MV-4-11 (cell line): ENCODE results near the gene TTC3.
"Not testable (repeated sequence)": the region's sequence is repeated elsewhere in the genome, so short reads cannot be mapped to it uniquely, and the experiment has no call there.

ENCODE experiments used
- DNase-seq: peaks from one replicate; lab custom pipeline; 2025; lab: John Stamatoyannopoulos, UW

The TTC3 gene

GRCh38 chr21:37072988-37073416, at the start of gene TTC3, which contains the start of gene PIGP:
TTC3 (plus strand) TSS chr21:37073254; CDS start chr21:37087258, 14,004 bp downstream.
PIGP (minus strand) TSS chr21:37073071; CDS start chr21:37072515, 556 bp downstream.
- DNase-seq: peak; percentile 87

GRCh38 chr21:37026499-37026898, 46.6 kb upstream of the TTC3 start:
- no peak for DNase-seq

GRCh38 chr21:37028570-37028969, 44.5 kb upstream of the TTC3 start:
- no peak for DNase-seq

GRCh38 chr21:37030864-37031263, 42.2 kb upstream of the TTC3 start:
- DNase-seq: no peak

GRCh38 chr21:37032293-37032692, 40.8 kb upstream of the TTC3 start:
- DNase-seq: no peak

- DNase-seq: peak; percentile 18
These were observed 40.1 kb upstream of the TTC3 start for GRCh38 chr21:37032877-37033471.

- DNase-seq: not testable (repeated sequence)
These were observed 38.7 kb upstream of the TTC3 start for GRCh38 chr21:37034394-37034793.

- no peak for DNase-seq
These were observed 36.9 kb upstream of the TTC3 start for GRCh38 chr21:37036177-37036576.

- no peak for DNase-seq
These were observed 33.5 kb upstream of the TTC3 start for GRCh38 chr21:37039411-37040075.

- DNase-seq: no peak
These were observed 32.8 kb upstream of the TTC3 start for GRCh38 chr21:37040212-37040611.

GRCh38 chr21:37041706-37042271, 31.3 kb upstream of the TTC3 start:
- DNase-seq: no peak

- DNase-seq: no peak
These were observed 29.2 kb upstream of the TTC3 start for GRCh38 chr21:37043818-37044217.

- DNase-seq: no peak
These were observed 28.4 kb upstream of the TTC3 start for GRCh38 chr21:37044643-37045042.

- peak; percentile 79 for DNase-seq
These were observed 27.9 kb upstream of the TTC3 start for GRCh38 chr21:37045149-37045548.

GRCh38 chr21:37045556-37045955, 27.5 kb upstream of the TTC3 start:
- no peak for DNase-seq

- DNase-seq: no peak
These were observed 26.0 kb upstream of the TTC3 start for GRCh38 chr21:37047079-37047478.

- not testable (repeated sequence) for DNase-seq
These were observed 23.3 kb upstream of the TTC3 start for GRCh38 chr21:37049741-37050140.

- no peak for DNase-seq
These were observed 17.7 kb upstream of the TTC3 start for GRCh38 chr21:37055271-37055855.

GRCh38 chr21:37057614-37058013, 15.4 kb upstream of the TTC3 start:
- no peak for DNase-seq

GRCh38 chr21:37058261-37058660, 14.8 kb upstream of the TTC3 start:
- DNase-seq: peak; percentile 24

GRCh38 chr21:37059181-37059580, 13.9 kb upstream of the TTC3 start:
- no peak for DNase-seq

- peak; percentile 79 for DNase-seq
These were observed 12.8 kb upstream of the TTC3 start for GRCh38 chr21:37060296-37060695.
